Stimulated activated CD4-positive, alpha-beta T cell treated with anti-CD3 and anti-CD28 coated beads, Interleukin-1b, Interleukin-23, amount 100 ng/mL, for 24 hours (primary cell): ENCODE measurements around the gene TMEM62.
"Not testable (repeated sequence)": the region's sequence is repeated elsewhere in the genome, so short reads cannot be mapped to it uniquely, and the experiment has no call there.

Source experiments
- DNase-seq, 4 experiments: peaks; one replicate each; pipeline ENCODE4 v3.0.0-alpha.2; 2020; ENCODE audit warnings: low read depth in 4 of 4, low spot score in 1 of 4

TMEM62 gene

GRCh38 chr15:43175656-43176309 lies 42.4 kb downstream of the TMEM62 start:
- not testable (repeated sequence) for DNase-seq

DNA sequence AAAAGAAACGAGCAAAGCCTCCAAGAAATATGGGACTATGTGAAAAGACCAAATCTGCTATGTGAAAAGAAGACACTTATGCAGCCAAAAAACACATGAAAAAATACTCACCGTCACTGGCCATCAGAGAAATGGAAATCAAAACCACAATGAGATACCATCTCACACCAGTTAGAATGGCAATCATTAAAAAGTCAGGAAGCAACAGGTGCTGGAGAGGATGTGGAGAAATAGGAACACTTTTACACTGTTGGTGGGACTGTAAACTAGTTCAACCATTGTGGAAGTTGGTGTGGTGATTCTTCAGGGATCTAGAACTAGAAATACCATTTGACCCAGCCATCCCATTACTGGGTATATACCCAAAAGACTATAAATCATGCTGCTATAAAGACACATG lies 43.8 kb downstream of the TMEM62 start:
- DNase-seq = not testable (repeated sequence)

DNA sequence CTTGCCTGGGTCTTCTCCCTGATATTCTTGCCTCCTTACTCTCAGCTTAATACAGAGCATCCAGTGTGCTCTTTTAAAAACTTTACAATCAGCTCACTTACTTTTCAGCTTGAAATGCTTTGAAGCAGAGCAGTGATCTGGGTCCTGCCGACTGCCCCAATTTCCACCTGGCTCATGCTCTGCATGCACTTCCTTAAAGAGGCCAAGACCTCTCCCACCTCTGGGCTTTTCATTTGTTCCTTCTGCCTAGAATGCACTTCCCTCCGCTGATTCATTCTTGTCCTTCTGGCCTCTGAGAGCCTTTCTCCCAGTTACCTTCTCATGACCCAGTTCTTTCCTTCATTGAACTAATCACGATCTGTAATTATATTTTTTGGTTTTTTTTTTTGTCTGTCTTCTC lies 49.9 kb downstream of the TMEM62 start:
- no peak for DNase-seq

DNA sequence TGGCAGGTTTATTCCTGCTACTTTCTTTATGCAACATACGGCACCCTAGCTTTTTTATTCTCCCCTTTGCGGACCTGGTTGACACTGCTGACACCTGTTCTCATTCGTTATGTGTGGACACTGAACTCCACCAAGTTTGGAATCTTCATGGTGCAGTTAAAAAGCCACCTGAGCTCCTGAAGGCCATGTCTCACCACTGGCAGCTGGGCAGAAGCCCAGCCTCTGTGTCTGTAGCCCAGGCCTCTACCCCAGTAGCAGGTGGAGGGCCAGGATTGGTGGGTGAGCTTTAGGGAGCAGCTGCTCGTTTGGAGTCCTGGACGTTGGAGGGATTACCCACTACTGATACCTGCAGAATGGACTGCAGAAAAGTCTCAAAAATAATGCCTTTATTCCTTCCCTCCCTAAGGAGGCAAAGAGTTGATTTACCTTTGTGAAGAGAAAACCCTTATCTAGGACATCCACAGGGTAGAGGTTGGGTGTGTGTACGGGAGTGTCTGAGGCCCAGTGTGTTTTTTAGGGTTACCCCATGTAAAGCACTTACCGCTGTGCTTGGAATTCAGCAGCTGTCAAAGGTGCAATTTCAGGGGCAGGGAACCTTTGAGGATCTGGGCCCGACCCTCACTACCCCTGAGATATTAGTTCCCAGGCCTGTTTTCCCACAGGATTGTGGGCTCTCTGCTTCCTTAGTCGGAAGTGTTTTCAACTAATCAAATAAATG lies 51.2 kb downstream of the TMEM62 start:
- DNase-seq = no peak

DNA sequence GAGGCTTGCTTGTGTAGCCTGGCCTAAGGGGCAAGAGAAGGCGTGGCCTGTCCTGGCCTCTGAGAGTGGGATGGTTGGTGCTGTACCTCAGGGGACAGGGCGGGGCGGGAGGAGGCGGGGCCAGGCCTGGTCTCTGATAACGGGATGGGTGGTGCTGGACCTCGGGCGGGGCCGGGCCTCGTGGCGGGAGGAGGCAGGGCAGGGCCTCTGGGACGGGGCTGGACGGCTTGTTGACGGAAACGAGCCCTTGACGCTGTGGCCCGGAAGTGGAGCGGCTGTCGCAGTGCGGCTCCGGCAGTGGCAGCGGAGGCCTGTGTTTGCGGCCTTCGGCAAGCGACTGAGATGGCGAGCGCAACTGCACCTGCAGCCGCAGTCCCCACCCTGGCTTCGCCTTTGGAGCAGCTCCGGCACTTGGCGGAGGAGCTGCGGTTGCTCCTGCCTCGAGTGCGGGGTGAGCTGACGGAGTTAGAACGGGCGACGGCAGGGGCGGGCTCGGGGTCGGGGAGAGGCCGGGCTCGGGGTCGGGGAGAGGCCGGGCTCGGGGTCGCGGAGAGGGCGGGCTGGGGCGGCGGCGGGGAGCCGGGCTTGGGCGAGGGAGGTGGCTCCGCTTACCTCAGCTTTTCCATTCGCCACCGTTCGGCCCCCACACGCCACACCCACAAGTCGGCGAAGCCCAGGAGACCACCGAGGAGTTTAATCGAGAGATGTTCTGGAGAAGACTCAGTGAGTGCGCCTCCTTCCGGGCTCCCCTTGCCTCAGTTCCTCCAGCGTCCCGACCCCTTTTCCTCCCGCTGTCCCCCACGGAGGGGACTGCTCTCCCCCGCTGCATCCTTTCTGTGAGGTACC lies 52.0 kb downstream of the TMEM62 start, which contains the start of gene CCNDBP1:
Gene CCNDBP1, plus strand, starts transcription at position 247 of the 846 bp plus-strand sequence. Its CDS starts 96 bp downstream, at position 343.
- DNase-seq = peak; percentile 60 to 91 (median 70)

DNA sequence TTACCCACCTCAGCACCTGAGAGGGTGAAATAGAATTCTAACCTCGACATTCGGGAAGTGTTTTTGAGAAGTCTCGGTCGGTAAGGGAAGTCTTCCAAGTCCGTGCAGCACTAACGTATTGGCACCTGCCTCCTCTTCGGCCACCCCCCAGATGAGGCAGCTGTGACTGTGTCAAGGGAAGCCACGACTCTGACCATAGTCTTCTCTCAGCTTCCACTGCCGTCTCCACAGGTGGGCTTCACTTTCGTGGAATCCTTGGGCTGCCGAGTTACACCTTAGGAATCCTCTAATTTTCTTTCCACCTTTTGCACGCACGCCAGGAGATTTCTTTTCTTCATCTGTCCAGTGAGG lies 52.6 kb downstream of the TMEM62 start:
- DNase-seq = peak in 1 of 4 experiments; percentile 15

GRCh38 chr15:43187544-43188155 lies 54.3 kb downstream of the TMEM62 start:
- DNase-seq = no peak

DNA sequence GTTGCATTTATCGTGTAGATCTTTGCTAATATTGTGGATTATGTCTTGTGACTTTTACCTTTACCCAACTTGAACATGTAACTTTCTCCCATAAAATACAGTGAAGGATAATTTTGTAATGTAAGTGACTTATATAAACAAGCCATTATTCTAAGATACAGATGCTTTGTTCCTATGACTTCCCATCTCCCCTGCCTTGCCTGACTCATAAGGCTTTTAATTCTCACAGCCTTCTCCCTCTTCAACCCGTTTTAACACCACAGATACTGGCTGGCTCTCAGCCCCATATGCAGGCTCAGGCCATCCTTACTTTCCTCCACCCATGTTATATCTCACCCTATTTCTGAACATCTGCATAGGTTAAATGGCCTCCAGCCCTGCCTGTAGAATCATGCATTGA lies 55.9 kb downstream of the TMEM62 start:
- DNase-seq = no peak

DNA sequence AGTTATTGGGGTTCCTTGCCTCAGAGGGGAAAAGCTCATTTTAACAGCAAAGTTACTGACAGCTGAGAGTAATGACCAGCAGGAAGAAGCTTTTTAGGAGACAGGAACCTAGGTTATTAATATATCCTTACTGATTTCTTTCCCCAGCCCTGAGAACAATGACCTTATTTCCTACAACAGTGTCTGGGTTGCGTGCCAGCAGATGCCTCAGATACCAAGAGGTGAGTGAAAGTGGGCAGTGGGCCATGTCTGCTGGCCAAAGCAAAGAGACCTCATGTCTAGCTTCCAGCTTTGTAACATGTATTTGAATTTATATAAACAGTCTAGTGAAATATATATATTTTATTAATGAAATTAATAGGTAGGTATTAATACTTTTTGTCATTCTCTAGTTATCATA lies 56.8 kb downstream of the TMEM62 start:
- no peak for DNase-seq

DNA sequence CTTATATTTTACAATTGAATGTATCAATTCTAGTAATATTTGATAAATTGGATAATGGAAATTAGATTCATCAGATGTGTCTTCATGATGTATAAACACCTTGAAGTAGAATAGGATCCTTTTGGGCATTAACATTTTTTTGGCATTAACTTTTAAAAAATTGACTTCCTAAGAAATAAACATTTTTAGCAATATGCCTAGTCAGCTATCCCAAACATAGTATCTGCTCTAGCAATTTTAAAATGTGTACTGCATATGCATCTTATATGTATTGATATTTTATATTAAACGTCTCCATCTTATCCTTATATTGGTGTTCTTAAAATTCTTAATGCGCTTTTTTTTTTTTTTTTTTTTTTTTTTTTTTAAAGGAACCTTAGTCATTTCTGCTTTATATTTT lies 60.3 kb downstream of the TMEM62 start:
- no peak for DNase-seq

- no peak for DNase-seq
Measured at GRCh38 chr15:43194795-43195194, 61.4 kb downstream of the TMEM62 start.

DNA sequence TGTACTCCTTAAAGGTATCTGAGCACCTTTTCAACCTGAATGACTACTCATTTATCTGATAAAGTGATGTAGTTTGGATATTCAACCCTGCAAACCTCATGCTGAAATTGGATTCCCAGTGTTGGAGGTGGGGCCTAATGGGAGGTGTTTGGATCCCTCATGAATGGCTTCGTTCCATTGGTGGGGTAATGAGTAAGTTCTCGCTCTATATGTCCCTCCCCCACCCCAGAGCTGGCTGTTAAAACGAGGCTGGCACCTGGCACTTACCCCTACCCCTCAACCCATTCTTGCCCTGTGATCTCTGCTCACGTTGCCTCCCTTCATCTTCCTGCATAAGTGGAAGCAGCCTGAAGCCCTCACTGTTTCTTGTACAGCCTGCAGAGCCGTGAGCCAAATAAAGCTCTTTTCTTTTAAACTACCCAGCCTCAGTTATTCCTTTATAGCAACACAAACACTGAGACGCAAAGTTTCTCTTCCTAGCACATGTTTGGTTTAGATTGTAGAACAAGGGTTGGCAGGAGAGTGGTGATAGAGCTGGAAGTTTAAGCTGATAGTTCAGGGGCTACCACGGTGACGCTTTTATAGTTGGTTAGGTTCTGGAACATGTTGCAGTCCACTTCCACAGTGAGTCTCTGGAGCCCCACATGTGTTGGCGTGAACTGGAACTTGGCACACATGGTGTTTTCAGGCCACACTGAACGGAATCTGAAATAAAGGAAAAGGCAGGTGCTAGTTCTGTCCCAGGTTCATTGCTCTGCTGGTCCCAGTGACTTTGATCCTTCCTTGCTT lies 63.6 kb downstream of the TMEM62 start:
- no peak for DNase-seq

GRCh38 chr15:43197773-43198172 lies 64.4 kb downstream of the TMEM62 start:
- DNase-seq = not testable (repeated sequence)

- DNase-seq = not testable (repeated sequence)
Measured at GRCh38 chr15:43198556-43198955, 65.2 kb downstream of the TMEM62 start.

DNA sequence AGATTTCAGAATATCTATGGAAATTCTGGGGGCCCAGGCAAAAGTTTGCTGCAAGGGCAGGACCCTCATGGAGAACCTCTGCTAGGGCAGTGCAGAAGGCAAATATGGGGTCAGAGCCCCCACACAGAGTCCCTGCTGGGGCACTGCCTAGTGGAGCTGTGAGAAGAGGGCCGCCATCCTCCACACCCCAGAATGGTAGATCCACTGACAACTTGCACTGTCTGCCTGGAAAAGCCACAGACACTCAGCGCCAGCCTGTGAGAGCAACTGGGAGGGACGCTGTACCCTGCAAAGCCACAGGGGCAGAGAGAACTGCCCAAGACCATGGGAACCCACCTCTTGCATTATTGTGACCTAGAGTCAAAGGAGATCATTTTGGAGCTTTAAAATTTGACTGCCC lies 65.6 kb downstream of the TMEM62 start:
- DNase-seq = no peak

- no peak for DNase-seq
Measured at GRCh38 chr15:43199945-43200488, 66.6 kb downstream of the TMEM62 start.

DNA sequence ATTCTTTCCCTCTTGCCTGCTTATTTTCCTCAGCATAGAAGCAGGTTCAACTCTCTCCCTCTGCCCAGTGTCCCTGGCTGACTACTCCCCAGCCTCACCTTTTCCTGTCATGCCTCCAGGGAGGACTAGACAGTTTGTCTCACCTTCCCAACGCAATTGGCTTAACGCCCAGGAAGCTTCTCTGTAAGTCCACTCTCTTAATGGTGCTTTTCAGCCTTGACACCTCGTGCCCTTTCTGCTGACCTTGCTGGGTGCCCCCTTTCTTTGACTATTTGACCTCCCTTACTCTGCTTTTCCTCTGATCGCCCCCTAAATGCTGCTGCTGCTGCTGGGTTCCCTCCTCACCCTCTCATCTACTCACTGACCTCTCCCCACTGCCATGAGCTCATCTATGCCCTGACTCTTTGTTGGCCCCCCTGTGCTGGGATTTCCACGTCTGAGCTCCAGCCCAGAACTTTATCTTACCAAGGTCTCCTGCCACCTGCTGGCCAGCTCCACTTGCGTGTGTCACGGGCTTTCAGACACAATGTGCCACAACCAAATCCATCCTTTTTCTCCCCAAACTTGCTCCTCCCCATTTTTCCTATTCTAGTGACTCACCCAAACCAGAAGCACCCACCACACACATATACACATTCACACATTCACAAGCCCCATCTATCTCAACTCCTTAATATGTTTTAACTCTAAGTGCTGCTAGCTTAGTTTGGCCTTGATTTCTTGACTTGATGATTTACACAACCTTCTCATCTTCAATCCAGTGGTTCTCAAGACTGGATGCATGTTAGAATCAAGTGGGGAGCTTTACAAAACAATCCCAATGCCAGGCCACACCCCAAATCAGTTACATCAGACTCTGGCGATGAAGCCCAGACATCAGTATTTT lies 70.9 kb downstream of the TMEM62 start:
- peak in 3 of 4 experiments; percentile 9 to 28 (median 10) for DNase-seq

GRCh38 chr15:43206054-43206453 lies 72.7 kb downstream of the TMEM62 start:
- DNase-seq = no peak

GRCh38 chr15:43207024-43207423 lies 73.6 kb downstream of the TMEM62 start:
- DNase-seq = no peak
